ENCODE results near the gene SLC12A1.

The SLC12A1 gene

DNA sequence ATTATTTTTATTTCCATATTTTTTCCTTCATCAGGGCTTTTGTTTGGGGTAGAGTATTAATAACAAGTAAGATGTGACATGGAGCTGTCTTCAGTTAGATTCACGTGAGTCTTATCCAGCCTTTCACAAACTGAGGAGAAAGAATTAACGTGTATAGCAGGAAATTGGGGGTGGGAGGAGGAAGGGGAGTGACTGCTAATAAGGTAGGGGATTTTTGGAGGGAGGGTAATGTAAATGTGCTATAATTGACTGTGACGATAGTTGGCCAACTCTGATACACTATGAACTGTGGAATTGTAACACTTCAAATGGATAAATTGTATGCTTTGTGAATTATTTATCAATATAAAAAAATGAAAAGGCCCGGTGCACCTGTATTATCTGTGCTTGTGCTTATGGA is 134.0 kb downstream of the SLC12A1 start:
- TF ChIP-seq ZNF70 (CRISPR knock-in tag; IDR thresholded peaks at IDR 0.05) = no peak
- no peak for TF ChIP-seq GLIS3 (CRISPR knock-in tag; IDR thresholded peaks at IDR 0.05)
- TF ChIP-seq, protein P1, sequence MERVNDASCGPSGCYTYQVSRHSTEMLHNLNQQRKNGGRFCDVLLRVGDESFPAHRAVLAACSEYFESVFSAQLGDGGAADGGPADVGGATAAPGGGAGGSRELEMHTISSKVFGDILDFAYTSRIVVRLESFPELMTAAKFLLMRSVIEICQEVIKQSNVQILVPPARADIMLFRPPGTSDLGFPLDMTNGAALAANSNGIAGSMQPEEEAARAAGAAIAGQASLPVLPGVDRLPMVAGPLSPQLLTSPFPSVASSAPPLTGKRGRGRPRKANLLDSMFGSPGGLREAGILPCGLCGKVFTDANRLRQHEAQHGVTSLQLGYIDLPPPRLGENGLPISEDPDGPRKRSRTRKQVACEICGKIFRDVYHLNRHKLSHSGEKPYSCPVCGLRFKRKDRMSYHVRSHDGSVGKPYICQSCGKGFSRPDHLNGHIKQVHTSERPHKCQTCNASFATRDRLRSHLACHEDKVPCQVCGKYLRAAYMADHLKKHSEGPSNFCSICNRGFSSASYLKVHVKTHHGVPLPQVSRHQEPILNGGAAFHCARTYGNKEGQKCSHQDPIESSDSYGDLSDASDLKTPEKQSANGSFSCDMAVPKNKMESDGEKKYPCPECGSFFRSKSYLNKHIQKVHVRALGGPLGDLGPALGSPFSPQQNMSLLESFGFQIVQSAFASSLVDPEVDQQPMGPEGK (CRISPR knock-in tag; IDR thresholded peaks at IDR 0.05; ENCODE audit: borderline replicate concordance) = no peak
- TF ChIP-seq SNAI2 (CRISPR knock-in tag; IDR thresholded peaks at IDR 0.05) = no peak
- TF ChIP-seq ZNF565 (CRISPR knock-in tag; conservative IDR thresholded peaks at IDR 0.05; ENCODE audit: low read depth) = no peak
- no peak for TF ChIP-seq ZFP30 (CRISPR knock-in tag; IDR thresholded peaks at IDR 0.05)
- no peak for TF ChIP-seq ZFP3 (CRISPR knock-in tag; IDR thresholded peaks at IDR 0.05)
- TF ChIP-seq CSRNP3 (CRISPR knock-in tag; IDR thresholded peaks at IDR 0.05) = no peak
- TF ChIP-seq ISL1 (CRISPR knock-in tag; IDR thresholded peaks at IDR 0.05) = no peak
- no peak for TF ChIP-seq CREB5 (CRISPR knock-in tag; IDR thresholded peaks at IDR 0.05; ENCODE audit: low read depth)
- ATAC-seq = no peak

- ATAC-seq = no peak
- TF ChIP-seq ZFP3 (CRISPR knock-in tag; IDR thresholded peaks at IDR 0.05) = no peak
- TF ChIP-seq SNAI2 (CRISPR knock-in tag; IDR thresholded peaks at IDR 0.05) = no peak
- no peak for TF ChIP-seq ZFP30 (CRISPR knock-in tag; IDR thresholded peaks at IDR 0.05)
- TF ChIP-seq TSHZ2 (CRISPR knock-in tag; IDR thresholded peaks at IDR 0.05) = no peak
- no peak for TF ChIP-seq CREB5 (CRISPR knock-in tag; IDR thresholded peaks at IDR 0.05; ENCODE audit: low read depth)
- no peak for TF ChIP-seq ZNF8 (CRISPR knock-in tag; IDR thresholded peaks at IDR 0.05)
- TF ChIP-seq BACH2 (CRISPR knock-in tag; IDR thresholded peaks at IDR 0.05; ENCODE audit: borderline replicate concordance) = no peak
These were observed 137.8 kb downstream of the SLC12A1 start for GRCh38 chr15:48343865-48344264.

DNA sequence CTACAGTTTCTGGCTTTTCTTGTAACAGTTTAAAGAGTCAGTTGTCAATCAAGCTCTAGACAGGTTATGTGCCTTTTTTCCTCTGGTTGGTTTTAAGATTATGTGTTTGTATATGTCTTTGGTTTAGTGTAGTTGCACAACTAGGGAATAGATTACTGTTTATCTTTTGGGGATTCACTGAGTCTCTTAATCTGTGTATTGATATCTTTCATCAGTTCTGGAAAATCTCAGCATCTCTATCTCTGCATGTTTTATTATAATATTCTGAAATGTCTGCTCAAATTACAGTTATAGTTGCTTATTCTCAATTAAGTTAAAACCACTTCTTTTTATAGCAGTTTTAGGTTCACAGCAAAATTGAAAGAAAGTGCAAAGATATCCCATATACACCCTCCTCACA is 139.4 kb downstream of the SLC12A1 start:
- no peak for TF ChIP-seq BACH2 (CRISPR knock-in tag; IDR thresholded peaks at IDR 0.05; ENCODE audit: borderline replicate concordance)
- TF ChIP-seq TCF4 (CRISPR knock-in tag; IDR thresholded peaks at IDR 0.05; ENCODE audit: borderline replicate concordance) = no peak
- TF ChIP-seq ESRRG (CRISPR knock-in tag; IDR thresholded peaks at IDR 0.05) = no peak
- TF ChIP-seq CREB5 (CRISPR knock-in tag; IDR thresholded peaks at IDR 0.05; ENCODE audit: low read depth) = no peak
- TF ChIP-seq OSR1 (CRISPR knock-in tag; IDR thresholded peaks at IDR 0.05) = no peak
- no peak for TF ChIP-seq ARNTL (CRISPR knock-in tag; IDR thresholded peaks at IDR 0.05; ENCODE audit: borderline replicate concordance, low read depth)
- ATAC-seq = no peak

DNA sequence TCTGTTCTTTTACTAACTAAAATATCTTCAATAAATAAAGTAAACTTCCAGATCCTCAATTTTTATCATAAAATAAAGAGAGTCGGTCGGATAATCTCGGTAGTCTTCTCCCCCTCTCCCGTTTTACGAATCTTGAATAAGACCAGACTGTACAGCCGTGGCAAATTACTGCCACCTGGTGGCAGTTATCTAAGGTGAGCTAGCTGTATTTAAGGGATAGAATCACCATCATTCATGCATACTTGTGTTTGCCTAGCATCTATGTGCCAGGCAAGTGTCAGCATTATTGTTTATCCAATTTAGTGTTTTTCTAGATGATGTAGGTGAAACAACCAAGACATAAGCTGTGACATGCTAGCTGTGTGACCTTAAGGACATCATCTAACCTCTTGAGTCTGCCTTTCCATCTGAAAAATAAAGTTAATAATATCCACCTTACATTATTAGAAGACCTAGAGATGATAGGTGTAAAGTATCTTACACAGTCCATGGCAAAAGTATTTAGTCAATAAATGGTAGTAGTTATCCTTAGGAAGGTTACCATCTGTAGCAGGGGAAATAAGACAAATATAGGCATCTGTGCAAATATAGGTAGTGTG is 146.5 kb downstream of the SLC12A1 start:
- ATAC-seq = peak; percentile 92
- TF ChIP-seq RARB (CRISPR knock-in tag; IDR thresholded peaks at IDR 0.05) (no peak), PPARA (CRISPR knock-in tag; IDR thresholded peaks at IDR 0.05; ENCODE audit: borderline replicate concordance) (no peak), ZC3H10 (CRISPR knock-in tag; IDR thresholded peaks at IDR 0.05) (no peak), GLIS3 (CRISPR knock-in tag; IDR thresholded peaks at IDR 0.05) (no peak), SNAI2 (CRISPR knock-in tag; IDR thresholded peaks at IDR 0.05) (no peak), ZNF8 (CRISPR knock-in tag; IDR thresholded peaks at IDR 0.05) (no peak), TCF4 (CRISPR knock-in tag; IDR thresholded peaks at IDR 0.05; ENCODE audit: borderline replicate concordance) (no peak), ZNF565 (CRISPR knock-in tag; conservative IDR thresholded peaks at IDR 0.05; ENCODE audit: low read depth) (no peak), ESRRG (CRISPR knock-in tag; IDR thresholded peaks at IDR 0.05) (no peak), ZFP3 (CRISPR knock-in tag; IDR thresholded peaks at IDR 0.05) (no peak), BACH2 (CRISPR knock-in tag; IDR thresholded peaks at IDR 0.05; ENCODE audit: borderline replicate concordance) (no peak)
- TF ChIP-seq, protein P2, sequence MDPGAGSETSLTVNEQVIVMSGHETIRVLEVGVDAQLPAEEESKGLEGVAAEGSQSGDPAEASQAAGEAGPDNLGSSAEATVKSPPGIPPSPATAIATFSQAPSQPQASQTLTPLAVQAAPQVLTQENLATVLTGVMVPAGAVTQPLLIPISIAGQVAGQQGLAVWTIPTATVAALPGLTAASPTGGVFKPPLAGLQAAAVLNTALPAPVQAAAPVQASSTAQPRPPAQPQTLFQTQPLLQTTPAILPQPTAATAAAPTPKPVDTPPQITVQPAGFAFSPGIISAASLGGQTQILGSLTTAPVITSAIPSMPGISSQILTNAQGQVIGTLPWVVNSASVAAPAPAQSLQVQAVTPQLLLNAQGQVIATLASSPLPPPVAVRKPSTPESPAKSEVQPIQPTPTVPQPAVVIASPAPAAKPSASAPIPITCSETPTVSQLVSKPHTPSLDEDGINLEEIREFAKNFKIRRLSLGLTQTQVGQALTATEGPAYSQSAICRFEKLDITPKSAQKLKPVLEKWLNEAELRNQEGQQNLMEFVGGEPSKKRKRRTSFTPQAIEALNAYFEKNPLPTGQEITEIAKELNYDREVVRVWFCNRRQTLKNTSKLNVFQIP (CRISPR knock-in tag; IDR thresholded peaks at IDR 0.05; ENCODE audit: borderline replicate concordance, low read depth) = no peak
- TF ChIP-seq, protein P1 (CRISPR knock-in tag; IDR thresholded peaks at IDR 0.05; ENCODE audit: borderline replicate concordance) = no peak
